Neural cell (in vitro differentiated cells): ENCODE measurements around the gene LPA. TPM values are rescaled to one million over a fixed set of nuclear protein-coding genes. Genes with fewer than 3 reads are reported as not detected.
"Not testable (repeated sequence)": the region's sequence is repeated elsewhere in the genome, so short reads cannot be mapped to it uniquely, and the experiment has no call there.

Experiments
- H2AFZ ChIP-seq: fragments of 200-600, 300-800 bp; sonication (generic), shearing (Covaris generic); 2 replicates; pipeline ENCODE4 v1.6.0; 2014; ENCODE audit warnings: low read depth, mild to moderate bottlenecking, antibody characterized with exemption, low read length, moderate library complexity
- H3F3A ChIP-seq: fragments of 200-600 bp; shearing (Covaris generic); 2 replicates; pipeline ENCODE4 v1.6.1; 2016; ENCODE audit warnings: mild to moderate bottlenecking, moderate library complexity, mixed read lengths, antibody characterized with exemption, low read length; ENCODE audit not compliant: insufficient read depth, poor library complexity, severe bottlenecking
- H3K27ac ChIP-seq: fragments of 200-600, 300-800 bp; sonication (generic), shearing (Covaris generic); 2 replicates; pipeline ENCODE4 v1.5.1; 2014; ENCODE audit warnings: mild to moderate bottlenecking, low read length, moderate library complexity
- H3K27me3 ChIP-seq: fragments of 300-800, 200-600 bp; sonication (generic), shearing (Covaris generic); 2 replicates; pipeline ENCODE4 v1.6.0; 2014; ENCODE audit warnings: mild to moderate bottlenecking, low read depth, low read length, moderate library complexity; ENCODE audit not compliant: insufficient read depth
- H3K36me3 ChIP-seq: fragments of 300-800, 200-600 bp; sonication (generic), shearing (Covaris generic); 2 replicates; pipeline ENCODE4 v1.5.1; 2014; ENCODE audit warnings: mild to moderate bottlenecking, antibody characterized with exemption, low read length, moderate library complexity; ENCODE audit not compliant: insufficient read depth
- H3K4me2 ChIP-seq: fragments of 300-800, 200-600 bp; sonication (generic), shearing (Covaris generic); 2 replicates; pipeline ENCODE4 v1.6.0; 2014; ENCODE audit warnings: mild to moderate bottlenecking, low read length
- H3K4me3 ChIP-seq: fragments of 300-800, 200-600 bp; sonication (generic), shearing (Covaris generic); 2 replicates; pipeline ENCODE4 v1.5.1; 2014; ENCODE audit warnings: mild to moderate bottlenecking, low read length, moderate library complexity
- H3K79me2 ChIP-seq: fragments of 200-600 bp; shearing (Covaris generic); replicated peaks from 2 replicates; pipeline ENCODE4 v1.6.0; 2014; ENCODE audit warnings: mild to moderate bottlenecking, low read length, moderate library complexity; ENCODE audit not compliant: insufficient read depth
- H3K9ac ChIP-seq: fragments of 300-800, 200-600 bp; sonication (generic), shearing (Covaris generic); 2 replicates; pipeline ENCODE4 v1.6.1; 2016; ENCODE audit warnings: mild to moderate bottlenecking, low read length, mixed read lengths
- H3K9me2 ChIP-seq: fragments of 200-600 bp; shearing (Covaris generic); 2 replicates; pipeline ENCODE4 v1.6.1; 2016; ENCODE audit warnings: mild to moderate bottlenecking, low read length, mixed read lengths; ENCODE audit not compliant: insufficient read depth
- H3K9me3 ChIP-seq: fragments of 200-600, 300-800 bp; sonication (generic), shearing (Covaris generic); 2 replicates; pipeline ENCODE4 v1.6.1; 2016; ENCODE audit warnings: mild to moderate bottlenecking, mixed run types, low read length, moderate library complexity, mixed read lengths
- H4K20me1 ChIP-seq: fragments of 200-600 bp; shearing (Covaris generic); 2 replicates; pipeline ENCODE4 v1.6.1; 2016; ENCODE audit warnings: mild to moderate bottlenecking, mixed run types; ENCODE audit not compliant: insufficient read depth
- CTCF ChIP-seq: fragments of 450-650 bp; IDR thresholded peaks from 2 replicates; pipeline ENCODE4 v1.5.1; 2014; ENCODE audit warnings: antibody characterized with exemption, mild to moderate bottlenecking, moderate library complexity; ENCODE audit not compliant: poor library complexity, severe bottlenecking
- EP300 ChIP-seq: fragments of 450-650 bp; conservative IDR thresholded peaks from 2 replicates; pipeline ENCODE4 v1.6.1; 2014; ENCODE audit warnings: antibody characterized with exemption, mild to moderate bottlenecking, moderate library complexity; ENCODE audit not compliant: poor library complexity, severe bottlenecking
- EZH2 ChIP-seq: fragments of 200-600, 300-800 bp; shearing (Covaris generic), sonication (generic); IDR thresholded peaks from 2 replicates; pipeline ENCODE4 v1.6.1; 2014; ENCODE audit warnings: antibody characterized with exemption, low read length, borderline replicate concordance, mild to moderate bottlenecking; ENCODE audit not compliant: insufficient read depth, poor library complexity, severe bottlenecking
- MXI1 ChIP-seq: fragments of 450-650 bp; conservative IDR thresholded peaks from 2 replicates; pipeline ENCODE4 v1.6.1; 2014; ENCODE audit warnings: antibody characterized with exemption, mild to moderate bottlenecking; ENCODE audit not compliant: poor library complexity, severe bottlenecking
- POLR2AphosphoS5 ChIP-seq: IDR thresholded peaks from 2 replicates; pipeline ENCODE4 v1.6.1; 2012
- RAD21 ChIP-seq: fragments of 450-650 bp; conservative IDR thresholded peaks from 2 replicates; pipeline ENCODE4 v1.6.1; 2014; ENCODE audit warnings: antibody characterized with exemption, mild to moderate bottlenecking, moderate library complexity
- REST ChIP-seq: IDR thresholded peaks from 2 replicates; pipeline ENCODE4 v1.6.1; 2012; ENCODE audit warnings: borderline replicate concordance
- SMC3 ChIP-seq: fragments of 450-650 bp; conservative IDR thresholded peaks from 2 replicates; pipeline ENCODE4 v1.6.1; 2014; ENCODE audit warnings: antibody characterized with exemption, mild to moderate bottlenecking, moderate library complexity; ENCODE audit not compliant: poor library complexity
- TAF1 ChIP-seq: IDR thresholded peaks from 2 replicates; pipeline ENCODE4 v1.6.1; 2012; ENCODE audit warnings: low read depth
- polyA minus RNA-seq: library from RNA; depleted of rRNA, polyadenylated mRNA; stranded (reverse); fragments of >200 nt; gene quantifications from 2 replicates; pipeline ENCODE4 v1.2.3, GENCODE V29; 2014
- polyA plus RNA-seq: library from polyadenylated mRNA; depleted of rRNA; stranded (reverse); fragments of >200 nt; gene quantifications from 2 replicates; pipeline ENCODE4 v1.2.3, GENCODE V29; 2014

Gene LPA
- polyA plus RNA-seq (not detected in 2 replicates), polyA minus RNA-seq (0.24 TPM in 1 of 2 replicates, not detected in the other)

GRCh38 chr6:160664198-160664597, at the start of gene LPA:
LPA (minus strand) TSS chr6:160664275; CDS start chr6:160664214, 61 bp downstream.
- H4K20me1 ChIP-seq, H3K4me2 ChIP-seq, H2AFZ ChIP-seq, H3K36me3 ChIP-seq, H3K9me2 ChIP-seq, H3K27me3 ChIP-seq, H3K27ac ChIP-seq, H3K9ac ChIP-seq, H3K79me2 ChIP-seq, H3K9me3 ChIP-seq, H3F3A ChIP-seq, H3K4me3 ChIP-seq: not testable (repeated sequence)

GRCh38 chr6:160708993-160709392, 44.9 kb upstream of the LPA start:
- not testable (repeated sequence) for H3K9me3 ChIP-seq, H2AFZ ChIP-seq, H3K4me2 ChIP-seq, H3K27me3 ChIP-seq, H3K4me3 ChIP-seq, H3K9me2 ChIP-seq, H3K9ac ChIP-seq, H3K79me2 ChIP-seq, H3K27ac ChIP-seq, H4K20me1 ChIP-seq, H3K36me3 ChIP-seq, H3F3A ChIP-seq

GRCh38 chr6:160704688-160705087, 40.6 kb upstream of the LPA start:
- not testable (repeated sequence) for H3K4me3 ChIP-seq, H2AFZ ChIP-seq, H4K20me1 ChIP-seq, H3K9me3 ChIP-seq, H3K9me2 ChIP-seq, H3K27ac ChIP-seq, H3K4me2 ChIP-seq, H3K9ac ChIP-seq, H3K27me3 ChIP-seq, H3K79me2 ChIP-seq, H3K36me3 ChIP-seq, H3F3A ChIP-seq

GRCh38 chr6:160701918-160702680, 38.0 kb upstream of the LPA start, which contains the start of gene PLG:
PLG (plus strand) TSS chr6:160702244; CDS start chr6:160702305, 61 bp downstream.
- H4K20me1 ChIP-seq, H3K4me3 ChIP-seq, H3K9me2 ChIP-seq, H3K27ac ChIP-seq, H3K79me2 ChIP-seq, H3F3A ChIP-seq, H3K9ac ChIP-seq, H3K4me2 ChIP-seq, H2AFZ ChIP-seq, H3K27me3 ChIP-seq, H3K9me3 ChIP-seq, H3K36me3 ChIP-seq: not testable (repeated sequence)

GRCh38 chr6:160697826-160698225, 33.8 kb upstream of the LPA start:
- Histone ChIP-seq H3K27ac (no peak overlapping the region), H3K9ac (no peak overlapping the region), H3K9me3 (no peaks in the 10 kb centered on the region), H3K9me2 (no peaks in the 10 kb centered on the region), H4K20me1 (no peaks in the 10 kb centered on the region), H3F3A (no peaks in the 10 kb centered on the region), H3K27me3 (no peaks in the 10 kb centered on the region), H3K4me3 (no peak overlapping the region), H3K4me2 (no peak overlapping the region), H2AFZ (no peak overlapping the region), H3K36me3 (no peaks in the 10 kb centered on the region), H3K79me2 (no peaks in the 10 kb centered on the region)
- TF ChIP-seq POLR2AphosphoS5 (no peak), EP300 (no peak), TAF1 (no peak), MXI1 (no peak), CTCF (no peak), REST (no peak), EZH2 (no peak), RAD21 (no peak), SMC3 (no peak)
